Measurements from ENCODE around the gene NAA15. TPM values are rescaled to one million over a fixed set of nuclear protein-coding genes. Genes with fewer than 3 reads are reported as not detected.
A peak's percentile ranks its signal among the peaks of the same experiment; 100 is the strongest.

Gene NAA15
- total RNA-seq, 3 donors from 2014 or later = 28.2 to 47.4 (median 33.2) TPM

DNA sequence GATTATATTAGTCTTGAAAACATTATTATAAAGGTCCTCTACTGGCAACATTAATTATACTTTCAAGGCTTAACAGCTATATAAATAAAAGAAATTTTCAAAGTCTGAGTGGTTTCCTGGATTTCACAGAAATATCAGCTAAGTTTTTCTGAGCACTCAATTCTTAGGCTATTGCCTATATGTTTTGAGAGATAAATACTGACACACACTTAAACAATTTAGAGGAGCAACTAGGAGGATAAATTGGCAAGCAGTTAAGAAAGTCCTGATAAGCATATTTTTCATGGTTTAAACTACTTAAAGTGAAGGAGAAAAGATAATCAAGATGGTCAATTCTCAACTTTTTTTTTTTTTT, 18.6 kb upstream of the NAA15 start:
- Histone ChIP-seq H3K36me3 (ENCODE audit: low read depth) (no peaks in the 10 kb centered on the region), H3K9me3 (no peaks in the 10 kb centered on the region), H3K4me1 (ENCODE audit: low read depth) (peaks cover 13% of the 10 kb centered on the region), H3K4me3 (no peak overlapping the region)
- ATAC-seq (no peak), DNase-seq (no peak)
- TF ChIP-seq, protein P1, sequence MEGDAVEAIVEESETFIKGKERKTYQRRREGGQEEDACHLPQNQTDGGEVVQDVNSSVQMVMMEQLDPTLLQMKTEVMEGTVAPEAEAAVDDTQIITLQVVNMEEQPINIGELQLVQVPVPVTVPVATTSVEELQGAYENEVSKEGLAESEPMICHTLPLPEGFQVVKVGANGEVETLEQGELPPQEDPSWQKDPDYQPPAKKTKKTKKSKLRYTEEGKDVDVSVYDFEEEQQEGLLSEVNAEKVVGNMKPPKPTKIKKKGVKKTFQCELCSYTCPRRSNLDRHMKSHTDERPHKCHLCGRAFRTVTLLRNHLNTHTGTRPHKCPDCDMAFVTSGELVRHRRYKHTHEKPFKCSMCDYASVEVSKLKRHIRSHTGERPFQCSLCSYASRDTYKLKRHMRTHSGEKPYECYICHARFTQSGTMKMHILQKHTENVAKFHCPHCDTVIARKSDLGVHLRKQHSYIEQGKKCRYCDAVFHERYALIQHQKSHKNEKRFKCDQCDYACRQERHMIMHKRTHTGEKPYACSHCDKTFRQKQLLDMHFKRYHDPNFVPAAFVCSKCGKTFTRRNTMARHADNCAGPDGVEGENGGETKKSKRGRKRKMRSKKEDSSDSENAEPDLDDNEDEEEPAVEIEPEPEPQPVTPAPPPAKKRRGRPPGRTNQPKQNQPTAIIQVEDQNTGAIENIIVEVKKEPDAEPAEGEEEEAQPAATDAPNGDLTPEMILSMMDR (IDR thresholded peaks at IDR 0.05) = no peak
- intact Hi-C loops (cut with DNase I, micrococcal nuclease) = no loop called here

DNA sequence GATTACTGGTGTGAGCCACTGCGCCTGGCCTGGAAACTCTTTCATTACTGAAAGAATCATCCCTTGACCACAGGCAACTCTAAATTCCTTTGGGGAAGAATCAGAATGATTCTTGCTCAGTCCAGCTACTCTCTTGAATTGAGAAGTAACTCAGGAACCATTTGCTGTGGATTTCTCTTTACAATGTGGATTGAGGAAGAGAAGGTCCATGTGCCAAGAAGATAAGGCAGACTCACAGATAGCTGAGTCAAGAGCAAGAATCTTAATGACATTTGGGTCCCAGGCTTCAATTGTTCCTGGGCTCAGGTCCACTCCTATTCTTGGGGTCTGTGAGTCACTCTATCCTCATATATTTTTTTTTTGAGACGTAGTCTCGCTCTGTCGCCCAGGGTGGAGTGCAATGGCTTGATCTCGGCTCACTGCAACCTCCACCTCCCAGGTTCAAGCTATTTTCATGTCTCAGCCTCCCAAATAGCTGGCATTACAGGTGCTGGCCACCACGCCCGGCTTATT, 15.1 kb upstream of the NAA15 start:
- Histone ChIP-seq H3K4me1 (ENCODE audit: low read depth) (no peaks in the 10 kb centered on the region), H3K9me3 (no peaks in the 10 kb centered on the region), H3K36me3 (ENCODE audit: low read depth) (peaks cover 6% of the 10 kb centered on the region), H3K4me3 (no peak overlapping the region)
- DNase-seq (no peak), ATAC-seq (no peak)
- TF ChIP-seq, protein P1 (IDR thresholded peaks at IDR 0.05) = no peak
- intact Hi-C loops (cut with DNase I, micrococcal nuclease) = no loop called here

DNA sequence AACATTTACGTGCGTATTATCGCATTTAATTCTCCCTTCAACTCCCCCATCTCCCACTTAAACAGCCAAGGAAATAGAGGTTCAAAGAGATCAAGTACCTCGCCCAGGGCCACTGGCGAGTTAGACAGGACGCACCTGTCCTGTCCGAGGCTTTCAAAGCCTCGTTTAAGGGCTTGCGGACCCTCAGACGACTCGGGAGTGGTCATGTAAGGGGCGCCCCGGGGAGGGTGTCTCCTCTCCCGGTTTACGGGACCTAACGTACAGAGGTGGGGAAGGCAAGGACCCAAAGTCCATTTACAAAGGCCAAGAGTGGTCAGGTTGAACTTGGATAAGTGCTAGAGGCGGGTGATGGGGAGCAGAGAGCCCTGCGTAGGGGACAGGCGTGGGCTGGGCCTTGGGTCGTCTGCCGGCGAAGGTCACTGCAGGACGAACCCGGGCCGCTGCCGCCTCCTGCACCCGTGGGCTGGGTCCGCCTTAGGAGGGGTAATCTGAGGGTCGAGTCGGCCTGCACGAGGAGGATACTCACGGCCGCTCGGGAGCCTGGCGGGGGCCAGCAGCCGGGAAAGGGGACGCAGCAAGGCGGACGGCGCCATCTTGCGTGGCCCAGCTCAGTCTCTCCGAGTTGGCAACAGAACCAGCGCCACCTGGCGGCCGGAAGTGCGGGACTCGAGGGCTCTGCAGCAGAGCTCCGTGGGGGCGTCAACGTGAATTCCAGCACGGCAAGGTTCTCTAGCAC, 5.9 kb upstream of the NAA15 start:
- H3K4me3 ChIP-seq = peak overlapping the region; percentile 80
- no peaks in the 10 kb centered on the region for H3K9me3 ChIP-seq
- intact Hi-C loops (cut with DNase I, micrococcal nuclease) = no loop called here
- H3K4me1 ChIP-seq (ENCODE audit: low read depth) = peaks cover 20% of the 10 kb centered on the region
- DNase-seq = peak; percentile 98 to 100 (median 98)
- TF ChIP-seq, protein P1 (IDR thresholded peaks at IDR 0.05) = peak; percentile 97
- H3K36me3 ChIP-seq (ENCODE audit: low read depth) = peaks cover 11% of the 10 kb centered on the region
- peak; percentile 98 for ATAC-seq

DNA sequence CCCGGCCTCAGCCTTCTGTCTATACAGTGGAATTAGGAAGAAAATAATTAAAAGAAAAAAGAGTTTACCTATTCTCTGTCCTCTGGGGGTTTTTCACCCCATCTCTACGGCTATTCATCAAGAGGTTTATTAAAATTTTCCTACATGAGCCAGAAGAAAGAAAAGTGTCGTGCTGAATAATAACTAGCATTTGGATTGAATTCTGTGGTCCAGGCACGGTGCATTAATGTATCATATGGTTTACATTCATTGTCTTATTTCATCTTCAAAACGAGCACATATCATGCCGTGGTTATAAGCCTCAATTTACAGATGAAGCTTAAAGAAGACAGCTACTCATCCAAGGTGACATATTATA, 5.4 kb upstream of the NAA15 start:
- ATAC-seq = no peak
- TF ChIP-seq, protein P1 (IDR thresholded peaks at IDR 0.05) = no peak
- intact Hi-C loops (cut with DNase I, micrococcal nuclease) = no loop called here
- peak overlapping the region; percentile 80 for H3K4me3 ChIP-seq
- H3K36me3 ChIP-seq (ENCODE audit: low read depth) = peaks cover 6% of the 10 kb centered on the region
- no peaks in the 10 kb centered on the region for H3K9me3 ChIP-seq
- peaks cover 20% of the 10 kb centered on the region for H3K4me1 ChIP-seq (ENCODE audit: low read depth)
- DNase-seq = no peak

DNA sequence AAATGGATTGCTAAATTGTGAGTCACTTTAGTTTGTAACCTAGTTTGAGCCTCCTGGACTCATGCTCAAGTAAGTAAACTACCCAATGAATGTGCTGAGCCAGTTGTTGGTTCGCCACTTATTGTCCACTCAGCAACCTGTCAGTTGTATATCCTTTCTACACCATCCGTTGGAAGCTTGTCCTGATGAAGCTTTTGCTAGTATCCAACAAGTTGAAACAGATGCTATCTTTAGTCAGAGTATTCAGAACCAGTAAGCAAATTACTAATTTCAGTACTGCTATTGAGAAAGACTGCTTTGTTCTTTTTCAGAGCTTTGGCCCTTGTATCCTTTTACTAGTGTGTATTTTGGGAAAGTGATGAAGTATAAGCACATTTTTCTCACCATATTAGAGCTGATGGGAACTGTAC, 4.3 kb upstream of the NAA15 start:
- DNase-seq = no peak
- Histone ChIP-seq H3K36me3 (ENCODE audit: low read depth) (peaks cover 5% of the 10 kb centered on the region), H3K4me1 (ENCODE audit: low read depth) (peaks cover 20% of the 10 kb centered on the region), H3K9me3 (no peaks in the 10 kb centered on the region), H3K4me3 (no peak overlapping the region)
- intact Hi-C loops (cut with DNase I, micrococcal nuclease) = no loop called here
- TF ChIP-seq, protein P1 (IDR thresholded peaks at IDR 0.05) = no peak
- no peak for ATAC-seq

Data from mucosa of descending colon (tissue), 3 donors.